ENCODE measurements around the gene TMEM158. TPM values are rescaled to one million over a fixed set of nuclear protein-coding genes. Genes with fewer than 3 reads are reported as not detected.

The TMEM158 gene
- total RNA-seq: 1 to 10 TPM; 2.3 to 8.2 TPM

DNA sequence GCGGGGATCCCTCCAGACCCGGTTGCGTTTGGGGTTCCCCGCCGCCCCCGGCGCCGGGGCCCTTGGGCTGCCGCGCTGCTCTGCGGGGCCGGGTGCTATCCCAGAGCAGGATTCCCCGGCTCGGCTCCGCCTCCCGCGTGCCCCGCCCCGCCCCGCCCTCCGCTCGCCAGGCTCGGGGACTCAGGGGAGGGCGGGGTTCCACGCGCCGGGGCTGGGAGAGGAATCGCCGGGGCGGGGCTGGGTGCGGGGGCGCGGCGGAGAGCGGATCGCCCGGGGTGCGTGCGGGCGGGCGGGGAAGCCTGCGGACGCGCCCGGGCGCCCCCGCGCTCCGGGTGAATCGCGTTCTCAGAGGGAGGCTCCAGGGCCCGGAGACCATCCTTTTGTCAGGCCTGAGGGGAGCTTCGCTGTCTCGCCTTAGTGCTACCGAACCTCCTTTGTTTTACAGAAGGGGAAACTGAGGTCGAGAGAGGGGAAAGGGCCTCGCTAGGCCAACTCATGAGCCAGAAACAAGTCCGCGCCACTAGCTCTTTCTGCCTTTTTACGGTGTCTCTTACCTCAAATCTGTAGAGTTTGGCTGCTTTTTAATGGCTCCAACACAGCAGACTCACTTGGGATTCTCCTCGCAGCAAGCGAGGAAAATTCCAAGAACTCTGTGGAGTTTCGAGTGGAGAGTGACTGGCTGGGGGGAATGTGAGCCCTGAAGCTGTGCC, at the start of gene TMEM158:
TMEM158 (minus strand) TSS at position 82 of the 710 bp plus-strand sequence. CDS start 260 bp downstream, outside the sequence.
- H3K9me3 ChIP-seq: no peaks in the 10 kb centered on the region
- peak within 1 kb of the TSS; percentile 45 for H3K4me3 ChIP-seq
- peak within 1 kb of the TSS; percentile 3 for H3K27ac ChIP-seq
- TF ChIP-seq, protein P1, sequence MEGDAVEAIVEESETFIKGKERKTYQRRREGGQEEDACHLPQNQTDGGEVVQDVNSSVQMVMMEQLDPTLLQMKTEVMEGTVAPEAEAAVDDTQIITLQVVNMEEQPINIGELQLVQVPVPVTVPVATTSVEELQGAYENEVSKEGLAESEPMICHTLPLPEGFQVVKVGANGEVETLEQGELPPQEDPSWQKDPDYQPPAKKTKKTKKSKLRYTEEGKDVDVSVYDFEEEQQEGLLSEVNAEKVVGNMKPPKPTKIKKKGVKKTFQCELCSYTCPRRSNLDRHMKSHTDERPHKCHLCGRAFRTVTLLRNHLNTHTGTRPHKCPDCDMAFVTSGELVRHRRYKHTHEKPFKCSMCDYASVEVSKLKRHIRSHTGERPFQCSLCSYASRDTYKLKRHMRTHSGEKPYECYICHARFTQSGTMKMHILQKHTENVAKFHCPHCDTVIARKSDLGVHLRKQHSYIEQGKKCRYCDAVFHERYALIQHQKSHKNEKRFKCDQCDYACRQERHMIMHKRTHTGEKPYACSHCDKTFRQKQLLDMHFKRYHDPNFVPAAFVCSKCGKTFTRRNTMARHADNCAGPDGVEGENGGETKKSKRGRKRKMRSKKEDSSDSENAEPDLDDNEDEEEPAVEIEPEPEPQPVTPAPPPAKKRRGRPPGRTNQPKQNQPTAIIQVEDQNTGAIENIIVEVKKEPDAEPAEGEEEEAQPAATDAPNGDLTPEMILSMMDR (IDR thresholded peaks at IDR 0.05): no peak
- peak; percentile 93 for DNase-seq
- no peaks in the 10 kb centered on the region for H3K36me3 ChIP-seq
- H3K9ac ChIP-seq (ENCODE audit: low read depth in 2 of 2, low read length in 2 of 2): peak within 1 kb of the TSS; percentile 56 to 61
- peaks cover 4% of the 10 kb centered on the region for H3K4me1 ChIP-seq
- intact Hi-C loops (cut with DNase I): loop anchor here (5.0 to 10.0 kb wide), 2 partner anchors 271 to 438 kb away; no protein-coding TSS in a partner anchor
- H3K27me3 ChIP-seq: peaks cover 20% of the 10 kb centered on the region

DNA sequence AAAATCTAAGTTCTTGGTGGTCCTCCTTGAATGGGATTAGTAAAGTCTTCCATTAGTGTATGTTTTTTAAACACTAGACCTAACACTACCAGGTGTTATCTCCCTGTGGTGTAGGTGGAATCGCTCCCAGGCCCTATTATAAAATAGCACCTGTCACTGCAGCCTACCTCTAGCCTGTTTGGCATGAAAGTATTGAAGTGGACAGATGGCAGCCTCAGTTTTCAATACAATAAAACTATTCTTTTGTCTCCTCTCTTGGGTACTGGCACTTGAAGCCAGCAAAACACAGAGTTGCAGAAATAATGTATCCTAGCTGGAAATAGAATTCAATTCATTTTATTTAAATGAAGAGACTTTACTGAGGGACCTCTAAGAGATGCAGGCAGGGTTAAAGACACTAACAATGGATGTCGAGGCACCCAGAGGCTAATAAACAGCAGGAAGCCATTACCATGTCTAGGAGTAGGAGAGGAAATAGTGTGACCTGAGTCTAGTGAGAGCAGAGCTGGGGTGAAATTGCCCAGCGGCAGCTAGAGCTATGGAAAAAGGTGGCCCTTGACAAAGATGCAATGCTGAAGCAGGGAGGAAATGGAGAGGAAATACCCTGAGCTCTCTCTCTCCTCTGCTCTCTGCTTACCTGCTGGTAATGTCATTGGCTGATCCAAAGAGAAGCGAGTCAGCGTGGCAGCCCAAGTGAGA, 49.1 kb upstream of the TMEM158 start:
- Histone ChIP-seq H3K27ac (no peak overlapping the region), H3K9ac (ENCODE audit: low read depth in 2 of 2, low read length in 2 of 2) (no peak overlapping the region), H3K9me3 (no peaks in the 10 kb centered on the region), H3K4me3 (no peak overlapping the region), H3K27me3 (no peaks in the 10 kb centered on the region), H3K4me1 (no peaks in the 10 kb centered on the region), H3K36me3 (no peaks in the 10 kb centered on the region)
- intact Hi-C loops (cut with DNase I): no loop called here
- TF ChIP-seq, protein P1 (IDR thresholded peaks at IDR 0.05): no peak
- no peak for DNase-seq

DNA sequence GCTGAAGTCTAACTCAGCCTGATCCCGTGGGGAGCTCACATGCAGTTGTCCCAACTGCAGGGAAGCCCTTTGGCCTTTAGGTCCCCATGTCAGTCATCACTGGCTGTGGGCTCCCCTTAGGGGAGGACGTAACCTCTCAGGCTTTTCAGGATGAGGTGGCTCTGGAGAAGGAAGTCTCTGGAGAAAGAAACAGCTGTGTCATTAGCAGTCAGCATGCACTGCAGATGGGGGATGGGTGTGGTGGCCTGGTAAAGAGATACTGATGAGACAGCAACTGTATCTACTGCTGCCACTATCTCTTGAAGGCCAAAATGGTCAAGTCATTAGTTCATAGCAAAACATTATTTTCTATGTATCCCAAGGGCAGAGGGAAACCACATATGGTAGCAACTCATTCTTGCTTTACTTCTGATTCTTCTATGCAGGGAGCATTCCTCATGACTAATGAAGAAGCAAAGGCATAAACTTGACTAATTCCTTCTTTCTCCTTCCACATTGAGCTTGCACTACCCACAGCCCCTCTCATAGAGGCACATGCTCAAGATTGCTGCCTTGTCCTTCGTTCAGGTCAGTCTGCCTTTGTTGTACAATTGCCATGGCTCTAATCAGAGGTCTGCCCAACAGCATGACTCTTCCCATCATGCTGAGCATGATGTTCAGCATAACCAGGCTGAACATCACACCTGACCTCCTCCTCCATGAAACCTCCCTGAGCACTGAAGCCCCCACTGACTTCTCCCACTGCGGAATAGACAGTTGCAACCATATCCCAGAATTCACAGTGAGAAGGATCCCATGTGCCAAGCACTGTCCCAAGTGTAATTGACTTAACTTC, 47.8 kb upstream of the TMEM158 start:
- Histone ChIP-seq H3K4me1 (no peaks in the 10 kb centered on the region), H3K9ac (ENCODE audit: low read depth in 2 of 2, low read length in 2 of 2) (no peak overlapping the region), H3K27me3 (no peaks in the 10 kb centered on the region), H3K9me3 (no peaks in the 10 kb centered on the region), H3K4me3 (no peak overlapping the region), H3K36me3 (no peaks in the 10 kb centered on the region), H3K27ac (no peak overlapping the region)
- TF ChIP-seq, protein P1 (IDR thresholded peaks at IDR 0.05): no peak
- intact Hi-C loops (cut with DNase I): no loop called here
- no peak for DNase-seq

DNA sequence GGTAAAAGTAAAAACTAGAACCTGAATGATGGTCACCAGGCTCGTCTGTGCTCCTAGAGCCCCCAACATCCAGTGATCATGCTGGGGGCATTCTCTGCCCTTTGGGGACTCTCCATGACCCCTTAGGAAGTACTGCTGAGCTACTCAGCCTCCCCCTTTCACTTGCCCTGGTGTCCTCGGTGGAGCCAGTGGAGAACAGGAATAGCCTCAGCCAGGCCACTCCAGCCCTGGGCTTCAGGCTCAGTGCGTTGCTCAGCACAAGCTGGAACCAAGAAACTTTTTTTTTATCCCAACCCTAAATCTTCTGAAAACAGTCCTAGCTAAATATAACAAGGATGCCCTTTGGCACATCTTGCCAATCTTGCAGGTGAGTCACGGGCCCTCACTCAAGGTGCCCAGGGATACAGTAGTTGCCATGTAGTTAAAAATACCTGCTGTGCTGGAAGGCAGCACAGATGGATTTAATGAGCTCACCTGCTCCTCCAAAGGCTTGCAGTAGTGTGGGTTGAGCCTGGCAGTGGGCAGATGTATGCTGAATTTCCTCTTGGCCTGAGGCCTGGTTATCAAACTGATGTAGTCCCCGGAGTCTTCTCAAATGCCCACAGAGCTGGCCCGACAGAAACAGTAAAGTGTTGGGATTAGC, 46.9 kb upstream of the TMEM158 start:
- H3K9ac ChIP-seq (ENCODE audit: low read depth in 2 of 2, low read length in 2 of 2): no peak overlapping the region
- TF ChIP-seq, protein P1 (IDR thresholded peaks at IDR 0.05): no peak
- no peak for DNase-seq
- no peaks in the 10 kb centered on the region for H3K36me3 ChIP-seq
- H3K27ac ChIP-seq: no peak overlapping the region
- H3K27me3 ChIP-seq: no peaks in the 10 kb centered on the region
- intact Hi-C loops (cut with DNase I): no loop called here
- H3K9me3 ChIP-seq: no peaks in the 10 kb centered on the region
- no peaks in the 10 kb centered on the region for H3K4me1 ChIP-seq
- no peak overlapping the region for H3K4me3 ChIP-seq

Data from colonic mucosa (tissue), 4 donors.